Raji (cell line): Measurements from ENCODE around the gene GCSAM.

Source experiments
- POLR2A ChIP-seq: IDR thresholded peaks from 2 replicates; pipeline ENCODE4 v1.6.1; 2011; ENCODE audit warnings: low read depth, low read length, control low read depth; ENCODE audit not compliant: insufficient read depth

The GCSAM gene

DNA sequence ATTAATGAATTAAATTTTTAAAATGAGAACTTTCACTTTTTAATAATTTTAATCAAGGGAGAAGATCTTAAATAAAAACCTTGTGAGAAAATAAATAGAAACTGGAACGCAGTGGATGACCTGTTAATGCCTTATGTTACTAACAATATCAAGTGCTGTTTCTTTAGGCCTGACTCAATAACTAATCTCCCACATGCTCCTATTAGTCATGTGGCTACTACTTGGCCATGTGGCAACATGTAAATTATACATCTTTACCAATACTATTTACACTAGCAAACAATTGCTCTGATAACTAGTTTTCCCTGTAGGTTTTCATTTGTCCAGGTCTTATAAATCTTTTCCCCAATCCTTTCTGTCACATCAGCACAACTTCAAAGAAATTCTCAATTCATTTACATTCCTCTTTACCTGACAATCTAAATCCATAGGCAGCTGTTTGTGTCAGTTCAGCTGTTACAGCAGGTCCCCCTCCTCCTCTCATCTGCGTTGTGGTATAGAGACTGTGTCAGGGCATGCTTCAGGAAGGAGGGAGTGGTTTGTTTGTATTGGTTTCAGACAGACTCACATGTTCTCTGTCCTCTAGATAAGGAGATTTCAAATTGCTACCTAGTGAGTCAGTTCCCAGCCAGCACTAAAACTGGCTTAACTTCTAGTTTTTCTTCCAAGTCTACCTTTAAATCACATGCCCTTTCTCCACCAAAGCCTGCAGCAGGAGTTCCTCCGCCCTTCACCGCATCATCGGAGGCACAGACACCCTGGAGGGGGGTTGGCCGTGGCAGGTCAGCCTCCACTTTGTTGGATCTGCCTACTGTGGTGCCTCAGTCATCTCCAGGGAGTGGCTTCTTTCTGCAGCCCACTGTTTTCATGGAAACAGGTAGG lies 58.2 kb downstream of the GCSAM start:
- TF ChIP-seq POLR2A = no peak

DNA sequence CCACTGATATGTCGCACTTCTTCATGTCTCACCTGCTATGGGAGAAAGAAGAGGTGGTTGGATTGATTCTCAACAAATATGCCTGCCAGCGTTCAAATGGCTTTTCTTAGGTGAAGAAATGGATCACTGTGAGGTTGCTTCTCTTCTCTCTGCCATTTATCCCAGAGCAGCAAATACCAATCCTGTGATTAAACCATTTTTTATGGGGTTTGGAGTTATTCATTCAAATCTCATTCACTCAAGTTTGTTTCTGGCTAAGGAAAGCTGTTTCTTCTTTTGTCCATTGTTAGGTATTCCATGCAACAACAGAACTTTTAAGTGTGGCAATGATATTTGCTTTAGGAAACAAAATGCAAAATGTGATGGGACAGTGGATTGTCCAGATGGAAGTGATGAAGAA lies 59.0 kb downstream of the GCSAM start:
- no peak for TF ChIP-seq POLR2A
